Stomach (tissue), 9 donors: ENCODE measurements around the gene NPDC1. TPM values are rescaled to one million over a fixed set of nuclear protein-coding genes. Genes with fewer than 3 reads are reported as not detected.
A peak's percentile ranks its signal among the peaks of the same experiment; 100 is the strongest.

Experiments used
- DNase-seq, 2 donors: peaks; one replicate each; pipeline versions ENCODE4 v3.0.0 to v3.0.0-alpha.2; 2013 to 2019
- H3K27ac ChIP-seq, 5 donors: fragments of 200-600 bp in 4 of 5; sonication (generic) in 4 of 5; one replicate each; pipeline ENCODE4 v1.5.1; 2013 to 2019; ENCODE audit warnings: mild to moderate bottlenecking in 1 of 5, moderate library complexity in 1 of 5
- H3K27me3 ChIP-seq, 3 donors: fragments of 200-600 bp; sonication (generic); one replicate each; pipeline ENCODE4 v1.5.1; 2017 to 2019; ENCODE audit warnings: mixed run types in 1 of 3
- H3K36me3 ChIP-seq, 4 donors: fragments of 200-600 bp; sonication (generic); 1 replicate in 3 of 4; 2 replicates in 1 of 4; pipeline ENCODE4 v1.5.1; 2016 to 2019
- H3K4me1 ChIP-seq, 4 donors: fragments of 200-600 bp; sonication (generic); one replicate each; pipeline ENCODE4 v1.5.1; 2016 to 2019
- H3K4me3 ChIP-seq, 4 donors: fragments of 200-600 bp; sonication (generic) in 3 of 4; one replicate each; pipeline ENCODE4 v1.5.1; 2016 to 2019; ENCODE audit warnings: mild to moderate bottlenecking in 1 of 4
- H3K9me3 ChIP-seq, 4 donors: fragments of 200-600 bp; sonication (generic); one replicate each; pipeline ENCODE4 v1.5.1; 2016 to 2019
- EP300 ChIP-seq: sonication (generic); formaldehyde crosslinking; IDR thresholded peaks from one replicate; pipeline ENCODE4 v1.6.1; 2017; ENCODE audit warnings: antibody characterized with exemption
- POLR2A ChIP-seq, 4 donors: fragments of 450-650 bp; IDR thresholded peaks; one replicate each; pipeline ENCODE4 v1.6.1; 2016; ENCODE audit warnings: antibody characterized with exemption in 4 of 4, control low read depth in 2 of 4, mild to moderate bottlenecking in 1 of 4, moderate library complexity in 1 of 4
- POLR2AphosphoS5 ChIP-seq, 3 donors: sonication (generic); formaldehyde crosslinking; IDR thresholded peaks; one replicate each; pipeline ENCODE4 v1.6.1; 2016; ENCODE audit warnings: antibody characterized with exemption in 3 of 3
- whole genome bisulfite sequencing, 5 donors: extraction: QIAGEN DNeasy Blood & Tissue Kit in 3 of 5; methylation state at CpG; one replicate each; pipeline versions ENCODE4 v1.1.5 to v1.1.7; 2013 to 2018; 5-methylcytosine and 5-hydroxymethylcytosine counted together
- intact Hi-C: fragments of 100-400 bp; cut with DNase I; formaldehyde crosslinking; loops from one replicate; pipeline ENCODE4 v1.15.1; 2023; ENCODE audit warnings: low total_unique reads
- polyA plus RNA-seq, 3 donors: library from polyadenylated mRNA; stranded (reverse); fragments of 200-250 nt; gene quantifications; one replicate each; pipeline ENCODE4 v1.2.3, GENCODE V29; 2013
- small RNA-seq, 4 donors: library from RNA; depleted of rRNA; stranded (forward); fragments of <200 nt; gene quantifications; one replicate each; pipeline ENCODE3, GENCODE V24; 2016
- total RNA-seq, 5 donors: library from RNA; depleted of rRNA; stranded (reverse); fragments of >200 nt; gene quantifications; one replicate each; pipeline versions ENCODE4 v1.1.0 to v1.2.3, GENCODE V29; 2014 to 2016
- TF ChIP-seq, protein P1 (sequence below), 7 experiments: fragments of 450-650 bp in 4 of 7; fragments of 200-600 bp in 3 of 7; sonication (generic) in 3 of 7; IDR thresholded peaks; one replicate each; pipeline ENCODE4 v1.5.1; 2016 to 2019; ENCODE audit warnings: antibody characterized with exemption in 7 of 7, control low read depth in 2 of 7, mild to moderate bottlenecking in 1 of 7
- donor health status: healthy with polysubstance abuse.
- donor health status: Bipolar disorder and iron deficiency.
- donor health status: healthy.

Gene NPDC1
- total and polyA plus RNA-seq, 8 donors: 20.0 to 276 (median 180) TPM

DNA sequence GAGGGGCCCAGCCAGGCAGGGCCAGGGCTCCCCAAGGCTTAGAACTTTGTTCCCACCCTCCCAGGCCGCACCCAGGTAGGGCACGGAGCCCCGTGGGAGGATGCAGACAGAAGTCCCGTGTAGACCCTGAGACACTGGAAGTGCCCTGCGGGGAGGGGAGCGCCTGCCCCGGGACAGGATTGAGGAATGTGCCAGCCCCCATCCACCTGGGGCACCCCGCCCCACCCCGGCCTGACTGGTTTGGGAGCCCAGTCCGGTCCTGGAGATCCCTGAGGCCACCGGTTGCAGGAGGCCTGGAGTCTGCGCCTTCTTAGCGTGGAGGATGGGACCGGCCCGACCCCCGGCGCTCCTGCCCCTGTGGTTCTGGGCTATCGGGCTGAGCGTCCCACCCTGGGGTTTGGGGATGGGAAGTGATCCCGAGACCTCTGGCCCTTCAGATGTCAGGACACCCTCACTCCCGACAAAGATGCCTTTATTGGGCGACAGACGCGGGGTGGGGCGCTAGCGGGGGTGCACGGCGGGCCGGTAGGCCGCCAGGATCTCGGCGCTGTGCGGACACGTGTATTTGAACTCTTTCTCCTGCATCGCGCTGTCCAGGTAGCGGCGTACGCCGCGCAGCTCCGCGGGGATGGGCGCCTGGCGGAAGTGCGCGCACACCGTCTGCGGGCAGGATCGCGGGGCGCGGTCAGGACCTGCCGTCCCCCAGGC is 51.6 kb downstream of the NPDC1 start:
- Histone ChIP-seq H3K9me3 (no peaks in the 10 kb centered on the region), H3K4me1 (peaks cover 44 to 74% (median 57%) of the 10 kb centered on the region in 4 donors), H3K27ac (no peak overlapping the region), H3K27me3 (peaks cover 0 to 44% (median 0%) of the 10 kb centered on the region in 3 donors), H3K4me3 (no peak overlapping the region), H3K36me3 (peaks cover 0 to 15% (median 11%) of the 10 kb centered on the region in 4 donors)
- no peak for DNase-seq
- TF ChIP-seq POLR2AphosphoS5 (IDR thresholded peaks at IDR 0.05) (no peak), EP300 (no peak), POLR2A (IDR thresholded peaks at IDR 0.05) (no peak)
- TF ChIP-seq, protein P1, sequence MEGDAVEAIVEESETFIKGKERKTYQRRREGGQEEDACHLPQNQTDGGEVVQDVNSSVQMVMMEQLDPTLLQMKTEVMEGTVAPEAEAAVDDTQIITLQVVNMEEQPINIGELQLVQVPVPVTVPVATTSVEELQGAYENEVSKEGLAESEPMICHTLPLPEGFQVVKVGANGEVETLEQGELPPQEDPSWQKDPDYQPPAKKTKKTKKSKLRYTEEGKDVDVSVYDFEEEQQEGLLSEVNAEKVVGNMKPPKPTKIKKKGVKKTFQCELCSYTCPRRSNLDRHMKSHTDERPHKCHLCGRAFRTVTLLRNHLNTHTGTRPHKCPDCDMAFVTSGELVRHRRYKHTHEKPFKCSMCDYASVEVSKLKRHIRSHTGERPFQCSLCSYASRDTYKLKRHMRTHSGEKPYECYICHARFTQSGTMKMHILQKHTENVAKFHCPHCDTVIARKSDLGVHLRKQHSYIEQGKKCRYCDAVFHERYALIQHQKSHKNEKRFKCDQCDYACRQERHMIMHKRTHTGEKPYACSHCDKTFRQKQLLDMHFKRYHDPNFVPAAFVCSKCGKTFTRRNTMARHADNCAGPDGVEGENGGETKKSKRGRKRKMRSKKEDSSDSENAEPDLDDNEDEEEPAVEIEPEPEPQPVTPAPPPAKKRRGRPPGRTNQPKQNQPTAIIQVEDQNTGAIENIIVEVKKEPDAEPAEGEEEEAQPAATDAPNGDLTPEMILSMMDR (IDR thresholded peaks at IDR 0.05): no peak
- 67 to 86% (median 77%) methylated on average over 27 to 54 of the region's 54 CpGs for WGBS, 5 donors
- intact Hi-C loops: no loop called here

DNA sequence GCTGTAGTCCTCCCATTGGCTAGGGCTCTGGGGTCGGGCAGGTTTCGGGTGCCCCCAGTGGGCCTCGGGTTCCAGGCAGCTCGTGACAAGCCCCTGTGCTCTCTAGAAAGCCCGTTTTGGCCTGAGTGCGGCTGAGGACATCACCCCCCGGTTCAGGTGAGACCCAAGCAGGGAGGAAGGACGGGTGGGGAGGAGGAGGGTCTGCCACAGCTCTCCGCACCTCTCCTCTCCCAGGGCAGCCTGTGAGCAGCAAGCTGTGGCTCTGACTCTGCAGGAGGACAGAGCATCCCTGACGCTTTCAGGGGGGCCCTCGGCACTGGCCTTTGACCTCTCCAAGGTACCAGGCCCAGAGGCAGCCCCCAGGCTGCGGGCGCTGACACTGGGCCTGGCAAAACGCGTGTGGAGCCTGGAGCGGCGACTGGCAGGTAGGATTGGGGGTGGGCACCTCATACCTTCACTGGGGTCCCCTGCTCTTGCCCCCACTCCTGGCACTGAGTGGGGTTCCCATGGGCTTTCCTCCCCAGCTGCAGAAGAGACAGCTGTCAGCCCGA is 53.1 kb downstream of the NPDC1 start:
- Histone ChIP-seq H3K36me3 (peaks cover 0 to 15% (median 11%) of the 10 kb centered on the region in 4 donors), H3K27ac (peak overlapping the region; percentile 79 to 94 (median 92)), H3K27me3 (peaks cover 0 to 40% (median 0%) of the 10 kb centered on the region in 3 donors), H3K4me1 (peaks cover 44 to 60% (median 55%) of the 10 kb centered on the region in 4 donors), H3K4me3 (peak overlapping the region; percentile 67 to 84 (median 73)), H3K9me3 (no peaks in the 10 kb centered on the region)
- no peak for DNase-seq
- TF ChIP-seq POLR2AphosphoS5 (IDR thresholded peaks at IDR 0.05): no peak
- no peak for TF ChIP-seq POLR2A (IDR thresholded peaks at IDR 0.05)
- TF ChIP-seq EP300: no peak
- TF ChIP-seq, protein P1 (IDR thresholded peaks at IDR 0.05): no peak
- 14 to 55% (median 37%) methylated on average over 4 to 18 of the region's 18 CpGs for WGBS, 5 donors
- intact Hi-C loops: no loop called here

- intact Hi-C loops: no loop called here
- DNase-seq: peak; percentile 94 to 97
- H3K27me3 ChIP-seq: peaks cover 0 to 42% (median 0%) of the 10 kb centered on the region in 3 donors
- peaks cover 43 to 53% (median 50%) of the 10 kb centered on the region in 4 donors for H3K4me1 ChIP-seq
- peaks cover 0 to 15% (median 11%) of the 10 kb centered on the region in 4 donors for H3K36me3 ChIP-seq
- WGBS, 5 donors: 0 to 2% (median 0%) methylated on average over 29 to 92 of the region's 92 CpGs
- peak within 1 kb of the TSS; percentile 92 to 94 (median 94) for H3K27ac ChIP-seq
- peak within 1 kb of the TSS; percentile 67 to 84 (median 73) for H3K4me3 ChIP-seq
- peak in 1 of 3 donors; percentile 57 for TF ChIP-seq POLR2AphosphoS5 (IDR thresholded peaks at IDR 0.05)
- TF ChIP-seq POLR2A (IDR thresholded peaks at IDR 0.05): no peak
- no peaks in the 10 kb centered on the region for H3K9me3 ChIP-seq
These were observed 53.8 kb downstream of the NPDC1 start, which contains the start of gene PAXX for GRCh38 chr9:136991993-136992818. Gene PAXX (plus strand): TSS chr9:136992422. CDS start chr9:136992444, 22 bp downstream.

DNA sequence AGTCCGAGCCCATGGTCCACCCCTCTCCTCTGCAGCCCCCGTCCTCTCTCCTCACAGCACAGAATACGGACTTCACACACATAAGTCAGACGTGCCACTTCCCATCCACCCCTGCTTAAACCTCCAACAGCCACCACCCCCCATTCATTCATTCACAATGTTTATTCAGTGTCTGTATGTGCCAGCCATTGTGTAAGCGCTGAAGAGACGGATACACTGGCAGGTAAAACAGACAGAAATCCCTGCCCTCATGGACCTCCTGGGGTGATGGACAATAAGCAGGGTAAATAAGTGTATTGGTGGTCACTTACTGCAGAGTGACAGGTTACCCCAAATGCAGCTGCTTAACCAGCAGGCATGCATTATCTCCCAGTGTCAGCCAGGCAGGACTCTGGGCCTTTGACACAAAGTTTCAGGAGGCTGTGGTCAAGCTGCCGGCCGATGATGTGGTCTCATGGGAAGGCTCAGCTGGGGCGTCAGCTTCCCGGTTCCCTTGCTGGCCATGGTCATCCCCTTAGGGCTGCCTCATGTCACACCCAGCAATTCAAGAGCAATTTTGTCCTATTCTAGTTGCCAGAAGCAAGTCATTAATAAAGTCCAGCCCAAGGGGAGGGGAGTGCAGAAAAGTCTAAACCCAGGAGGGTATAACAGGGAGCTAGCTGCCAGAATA is 55.6 kb downstream of the NPDC1 start:
- 68 to 79% (median 76%) methylated on average over 8 to 10 of the region's 10 CpGs for WGBS, 5 donors
- Histone ChIP-seq H3K4me3 (no peak overlapping the region), H3K27ac (peak overlapping the region in 1 of 5 donors; percentile 92), H3K36me3 (peaks cover 0 to 15% (median 11%) of the 10 kb centered on the region in 4 donors), H3K27me3 (peaks cover 3 to 42% (median 10%) of the 10 kb centered on the region in 3 donors), H3K9me3 (no peaks in the 10 kb centered on the region), H3K4me1 (peaks cover 29 to 39% (median 36%) of the 10 kb centered on the region in 4 donors)
- intact Hi-C loops: no loop called here
- no peak for DNase-seq
- TF ChIP-seq POLR2A (IDR thresholded peaks at IDR 0.05) (no peak), EP300 (no peak), POLR2AphosphoS5 (IDR thresholded peaks at IDR 0.05) (no peak)
- TF ChIP-seq, protein P1 (IDR thresholded peaks at IDR 0.05): no peak

Small RNAs within 50 kb of the gene (small RNA-seq; reads per million reads assigned to genes)
- gene RF00153: 0 reads per million in 4 donors

Other genes starting within 250 kb of the NPDC1 start
Only the 30 nearest of the 37 such genes appear.
- gene MAMDC4, start 193.8 kb downstream of the NPDC1 start, total RNA-seq: 100 to 1,000 TPM in 1 of 5 donors, 1 to 10 TPM in 4; 1.8 to 317 (median 5.8) TPM
- gene MAMDC4, start 193.8 kb downstream of the NPDC1 start, polyA plus RNA-seq: 10 to 100 TPM in 1 of 3 donors, 1 to 10 TPM in 2; 1.1 to 11.2 (median 3.1) TPM
- 100 to 1,000 TPM; 132 to 229 (median 208) TPM for gene EDF1, start 179.9 kb downstream of the NPDC1 start, total RNA-seq
- gene EDF1, start 179.9 kb downstream of the NPDC1 start, polyA plus RNA-seq: 100 to 1,000 TPM; 572 to 798 (median 789) TPM
- gene TRAF2, start 159.7 kb downstream of the NPDC1 start, total RNA-seq: 100 to 1,000 TPM in 1 of 5 donors, 10 to 100 TPM in 2, 1 to 10 TPM in 2; 5.5 to 248 (median 12.8) TPM
- 10 to 100 TPM; 10.0 to 12.1 (median 11.3) TPM for gene TRAF2, start 159.7 kb downstream of the NPDC1 start, polyA plus RNA-seq
- 100 to 1,000 TPM in 4 of 5 donors, 10 to 100 TPM in 1; 47.7 to 435 (median 174) TPM for gene FBXW5, start 101.4 kb downstream of the NPDC1 start, total RNA-seq
- gene FBXW5, start 101.4 kb downstream of the NPDC1 start, polyA plus RNA-seq: 100 to 1,000 TPM in 2 of 3 donors, 10 to 100 TPM in 1; 91.0 to 109 (median 102) TPM
- gene C8G, start 100.9 kb downstream of the NPDC1 start, total RNA-seq: not detected
- 1 to 10 TPM in 2 of 3 donors, not detected in 1; 2.3 to 5.5 TPM for gene C8G, start 100.9 kb downstream of the NPDC1 start, polyA plus RNA-seq
- gene LCN12, start 93.9 kb downstream of the NPDC1 start, total RNA-seq: 1 to 10 TPM in 1 of 5 donors, under 1 TPM in 1, not detected in 3; 0.73 to 2.2 TPM
- gene LCN12, start 93.9 kb downstream of the NPDC1 start, polyA plus RNA-seq: 1 to 10 TPM; 2.3 to 6.3 (median 3.1) TPM
- gene PTGDS, start 68.7 kb downstream of the NPDC1 start, total RNA-seq: 10 to 100 TPM in 4 of 5 donors, 1 to 10 TPM in 1; 2.3 to 34.9 (median 30.4) TPM
- gene PTGDS, start 68.7 kb downstream of the NPDC1 start, polyA plus RNA-seq: 10 to 100 TPM; 18.6 to 64.4 (median 37.3) TPM
- not detected for gene LCNL1, start 63.2 kb downstream of the NPDC1 start, total RNA-seq
- gene LCNL1, start 63.2 kb downstream of the NPDC1 start, polyA plus RNA-seq: under 1 TPM in 2 of 3 donors, not detected in 1; 0.19 to 0.25 TPM
- gene PAXX, start 53.8 kb downstream of the NPDC1 start, total RNA-seq: 10 to 100 TPM; 11.9 to 93.6 (median 45.2) TPM
- gene PAXX, start 53.8 kb downstream of the NPDC1 start, polyA plus RNA-seq: 100 to 1,000 TPM; 158 to 206 (median 178) TPM
- gene CLIC3, start 49.6 kb downstream of the NPDC1 start, total RNA-seq: 1 to 10 TPM in 1 of 5 donors, not detected in 4; 3.3 TPM
- 10 to 100 TPM in 2 of 3 donors, 1 to 10 TPM in 1; 4.3 to 70.9 (median 15.2) TPM for gene CLIC3, start 49.6 kb downstream of the NPDC1 start, polyA plus RNA-seq
- 100 to 1,000 TPM in 1 of 5 donors, 10 to 100 TPM in 3, 1 to 10 TPM in 1; 7.3 to 385 (median 72.8) TPM for gene ABCA2, start 17.9 kb downstream of the NPDC1 start, total RNA-seq
- 10 to 100 TPM in 2 of 3 donors, 1 to 10 TPM in 1; 9.3 to 25.5 (median 24.4) TPM for gene ABCA2, start 17.9 kb downstream of the NPDC1 start, polyA plus RNA-seq
- gene FUT7, start 14.1 kb downstream of the NPDC1 start, total RNA-seq: 1 to 10 TPM in 1 of 5 donors, under 1 TPM in 1, not detected in 3; 0.37 to 3.9 TPM
- gene FUT7, start 14.1 kb downstream of the NPDC1 start, polyA plus RNA-seq: under 1 TPM in 2 of 3 donors, not detected in 1; 0.23 to 0.50 TPM
- gene ENTPD2, start 7.9 kb upstream of the NPDC1 start, total RNA-seq: 10 to 100 TPM in 1 of 5 donors, 1 to 10 TPM in 3, not detected in 1; 2.2 to 11.3 (median 6.7) TPM
- gene ENTPD2, start 7.9 kb upstream of the NPDC1 start, polyA plus RNA-seq: 1 to 10 TPM; 2.0 to 4.8 (median 2.9) TPM
- 10 to 100 TPM in 1 of 5 donors, 1 to 10 TPM in 3, not detected in 1; 2.9 to 84.9 (median 4.4) TPM for gene SAPCD2, start 24.4 kb upstream of the NPDC1 start, total RNA-seq
- 1 to 10 TPM; 1.7 to 5.0 (median 3.8) TPM for gene SAPCD2, start 24.4 kb upstream of the NPDC1 start, polyA plus RNA-seq
- 10 to 100 TPM in 3 of 5 donors, 1 to 10 TPM in 2; 4.6 to 95.6 (median 22.8) TPM for gene UAP1L1, start 31.3 kb upstream of the NPDC1 start, total RNA-seq
- 1 to 10 TPM; 4.1 to 7.4 (median 6.0) TPM for gene UAP1L1, start 31.3 kb upstream of the NPDC1 start, polyA plus RNA-seq
- gene MAN1B1, start 40.8 kb upstream of the NPDC1 start, total RNA-seq: 100 to 1,000 TPM in 1 of 5 donors, 10 to 100 TPM in 3, 1 to 10 TPM in 1; 4.7 to 167 (median 44.6) TPM
- gene MAN1B1, start 40.8 kb upstream of the NPDC1 start, polyA plus RNA-seq: 10 to 100 TPM; 22.8 to 52.6 (median 35.0) TPM
- 100 to 1,000 TPM in 3 of 5 donors, 10 to 100 TPM in 2; 25.9 to 251 (median 103) TPM for gene DPP7, start 68.6 kb upstream of the NPDC1 start, total RNA-seq
- gene DPP7, start 68.6 kb upstream of the NPDC1 start, polyA plus RNA-seq: 100 to 1,000 TPM; 325 to 346 (median 338) TPM
- under 1 TPM in 1 of 5 donors, not detected in 4; 0.55 TPM for gene GRIN1, start 93.0 kb upstream of the NPDC1 start, total RNA-seq
- under 1 TPM in 2 of 3 donors, not detected in 1; 0.25 to 0.31 TPM for gene GRIN1, start 93.0 kb upstream of the NPDC1 start, polyA plus RNA-seq
- gene LRRC26, start 123.9 kb upstream of the NPDC1 start, total RNA-seq: 100 to 1,000 TPM in 1 of 5 donors, 10 to 100 TPM in 1, 1 to 10 TPM in 1, not detected in 2; 2.6 to 440 (median 11.2) TPM
- 1 to 10 TPM in 2 of 3 donors, under 1 TPM in 1; 1.00 to 7.7 (median 3.7) TPM for gene LRRC26, start 123.9 kb upstream of the NPDC1 start, polyA plus RNA-seq
- not detected for gene TMEM210, start 125.9 kb upstream of the NPDC1 start, total RNA-seq
- gene TMEM210, start 125.9 kb upstream of the NPDC1 start, polyA plus RNA-seq: not detected
- gene ANAPC2, start 142.4 kb upstream of the NPDC1 start, total RNA-seq: 100 to 1,000 TPM in 1 of 5 donors, 10 to 100 TPM in 4; 35.8 to 147 (median 42.9) TPM
- 10 to 100 TPM; 26.1 to 45.0 (median 40.7) TPM for gene ANAPC2, start 142.4 kb upstream of the NPDC1 start, polyA plus RNA-seq
- 100 to 1,000 TPM in 2 of 5 donors, 10 to 100 TPM in 3; 28.1 to 154 (median 81.4) TPM for gene SSNA1, start 142.5 kb upstream of the NPDC1 start, total RNA-seq
- gene SSNA1, start 142.5 kb upstream of the NPDC1 start, polyA plus RNA-seq: 100 to 1,000 TPM; 118 to 146 (median 135) TPM
- 100 to 1,000 TPM in 1 of 5 donors, 10 to 100 TPM in 3, 1 to 10 TPM in 1; 8.8 to 161 (median 25.0) TPM for gene TPRN, start 154.6 kb upstream of the NPDC1 start, total RNA-seq
- gene TPRN, start 154.6 kb upstream of the NPDC1 start, polyA plus RNA-seq: 10 to 100 TPM; 23.5 to 36.9 (median 24.3) TPM
- 10 to 100 TPM; 20.6 to 33.5 (median 28.0) TPM for gene TMEM203, start 159.5 kb upstream of the NPDC1 start, total RNA-seq
- 10 to 100 TPM; 29.3 to 37.0 (median 35.6) TPM for gene TMEM203, start 159.5 kb upstream of the NPDC1 start, polyA plus RNA-seq
- gene NDOR1, start 159.5 kb upstream of the NPDC1 start, total RNA-seq: 100 to 1,000 TPM in 1 of 5 donors, 10 to 100 TPM in 2, 1 to 10 TPM in 1, under 1 TPM in 1; 0.89 to 105 (median 15.5) TPM
- 1 to 10 TPM; 4.6 to 9.5 (median 6.4) TPM for gene NDOR1, start 159.5 kb upstream of the NPDC1 start, polyA plus RNA-seq
- 10 to 100 TPM in 1 of 5 donors, 1 to 10 TPM in 2, under 1 TPM in 1, not detected in 1; 0.45 to 18.7 (median 3.3) TPM for gene RNF208, start 176.1 kb upstream of the NPDC1 start, total RNA-seq
- 10 to 100 TPM; 11.8 to 13.9 (median 13.9) TPM for gene RNF208, start 176.1 kb upstream of the NPDC1 start, polyA plus RNA-seq
- gene CYSRT1, start 179.0 kb upstream of the NPDC1 start, total RNA-seq: 1 to 10 TPM in 1 of 5 donors, under 1 TPM in 1, not detected in 3; 0.92 to 3.6 TPM
- gene CYSRT1, start 179.0 kb upstream of the NPDC1 start, polyA plus RNA-seq: 10 to 100 TPM in 1 of 3 donors, 1 to 10 TPM in 2; 2.7 to 47.3 (median 3.4) TPM
- gene RNF224, start 181.3 kb upstream of the NPDC1 start, total RNA-seq: not detected
- gene RNF224, start 181.3 kb upstream of the NPDC1 start, polyA plus RNA-seq: 1 to 10 TPM in 1 of 3 donors, not detected in 2; 1.0 TPM
- under 1 TPM in 1 of 5 donors, not detected in 4; 0.18 TPM for gene SLC34A3, start 184.7 kb upstream of the NPDC1 start, total RNA-seq
- under 1 TPM in 1 of 3 donors, not detected in 2; 0.53 TPM for gene SLC34A3, start 184.7 kb upstream of the NPDC1 start, polyA plus RNA-seq
- 100 to 1,000 TPM in 4 of 5 donors, 10 to 100 TPM in 1; 69.4 to 170 (median 115) TPM for gene TUBB4B, start 195.1 kb upstream of the NPDC1 start, total RNA-seq
- gene TUBB4B, start 195.1 kb upstream of the NPDC1 start, polyA plus RNA-seq: 100 to 1,000 TPM; 188 to 292 (median 215) TPM